Measurements from ENCODE around the gene FMNL1. TPM values are rescaled to one million over a fixed set of nuclear protein-coding genes. Genes with fewer than 3 reads are reported as not detected.

Gene FMNL1
- total RNA-seq, 1 donor from 2014 or later: 26.0 TPM

GRCh38 chr17:45237686-45238085 lies 16.0 kb downstream of the FMNL1 start:
- no peak for DNase-seq (ENCODE audit: low read depth)
- no peak for TF ChIP-seq CTCF (IDR thresholded peaks at IDR 0.05; ENCODE audit: insufficient read depth, low read length, poor library complexity, severe bottlenecking)
- Histone ChIP-seq H3K27me3 (ENCODE audit: control insufficient read depth, insufficient read depth, low read length) (peaks cover 2% of the 10 kb centered on the region), H3K36me3 (ENCODE audit: control insufficient read depth, insufficient read depth, low read length) (no peaks in the 10 kb centered on the region), H3K4me3 (ENCODE audit: low read depth, low read length) (no peak overlapping the region)

GRCh38 chr17:45238155-45238774 lies 16.6 kb downstream of the FMNL1 start:
- DNase-seq (ENCODE audit: low read depth): no peak
- Histone ChIP-seq H3K36me3 (ENCODE audit: control insufficient read depth, insufficient read depth, low read length) (no peaks in the 10 kb centered on the region), H3K4me3 (ENCODE audit: low read depth, low read length) (no peak overlapping the region), H3K27me3 (ENCODE audit: control insufficient read depth, insufficient read depth, low read length) (peaks cover 2% of the 10 kb centered on the region)
- no peak for TF ChIP-seq CTCF (IDR thresholded peaks at IDR 0.05; ENCODE audit: insufficient read depth, low read length, poor library complexity, severe bottlenecking)

DNA sequence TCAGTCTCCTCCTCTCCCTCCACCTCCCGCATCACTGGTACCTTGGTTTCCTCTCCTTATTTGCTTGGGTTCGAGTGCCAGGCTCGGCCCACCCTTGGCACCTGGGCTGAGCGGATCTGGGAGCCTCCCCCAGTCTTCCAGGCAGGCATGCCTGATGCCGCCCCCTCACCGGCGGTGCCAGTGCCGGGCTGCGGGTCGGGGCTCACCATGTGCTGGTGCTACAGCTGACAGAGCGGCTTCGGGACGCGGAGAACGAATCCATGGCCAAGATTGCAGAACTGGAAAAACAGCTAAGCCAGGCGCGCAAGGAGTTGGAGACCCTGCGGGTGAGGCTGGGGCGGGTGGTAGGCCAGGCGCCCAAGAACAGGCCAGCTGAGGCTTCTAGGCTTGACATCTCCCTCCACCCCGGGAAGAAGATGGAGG lies 19.2 kb downstream of the FMNL1 start:
- Histone ChIP-seq H3K27me3 (ENCODE audit: control insufficient read depth, insufficient read depth, low read length) (peaks cover 2% of the 10 kb centered on the region), H3K36me3 (ENCODE audit: control insufficient read depth, insufficient read depth, low read length) (no peaks in the 10 kb centered on the region), H3K4me3 (ENCODE audit: low read depth, low read length) (peak overlapping the region; percentile 29)
- no peak for TF ChIP-seq CTCF (IDR thresholded peaks at IDR 0.05; ENCODE audit: insufficient read depth, low read length, poor library complexity, severe bottlenecking)
- DNase-seq (ENCODE audit: low read depth): no peak

GRCh38 chr17:45241328-45242028 lies 19.8 kb downstream of the FMNL1 start:
- peak overlapping the region; percentile 29 for H3K4me3 ChIP-seq (ENCODE audit: low read depth, low read length)
- TF ChIP-seq CTCF (IDR thresholded peaks at IDR 0.05; ENCODE audit: insufficient read depth, low read length, poor library complexity, severe bottlenecking): no peak
- no peaks in the 10 kb centered on the region for H3K36me3 ChIP-seq (ENCODE audit: control insufficient read depth, insufficient read depth, low read length)
- peaks cover 2% of the 10 kb centered on the region for H3K27me3 ChIP-seq (ENCODE audit: control insufficient read depth, insufficient read depth, low read length)
- DNase-seq (ENCODE audit: low read depth): no peak

GRCh38 chr17:45242029-45242414 lies 20.3 kb downstream of the FMNL1 start:
- TF ChIP-seq CTCF (IDR thresholded peaks at IDR 0.05; ENCODE audit: insufficient read depth, low read length, poor library complexity, severe bottlenecking): no peak
- no peak for DNase-seq (ENCODE audit: low read depth)
- no peaks in the 10 kb centered on the region for H3K36me3 ChIP-seq (ENCODE audit: control insufficient read depth, insufficient read depth, low read length)
- no peak overlapping the region for H3K4me3 ChIP-seq (ENCODE audit: low read depth, low read length)
- peaks cover 2% of the 10 kb centered on the region for H3K27me3 ChIP-seq (ENCODE audit: control insufficient read depth, insufficient read depth, low read length)
